ENCODE measurements around the gene RUNDC3A.
A peak's percentile ranks its signal among the peaks of the same experiment; 100 is the strongest.

RUNDC3A gene

DNA sequence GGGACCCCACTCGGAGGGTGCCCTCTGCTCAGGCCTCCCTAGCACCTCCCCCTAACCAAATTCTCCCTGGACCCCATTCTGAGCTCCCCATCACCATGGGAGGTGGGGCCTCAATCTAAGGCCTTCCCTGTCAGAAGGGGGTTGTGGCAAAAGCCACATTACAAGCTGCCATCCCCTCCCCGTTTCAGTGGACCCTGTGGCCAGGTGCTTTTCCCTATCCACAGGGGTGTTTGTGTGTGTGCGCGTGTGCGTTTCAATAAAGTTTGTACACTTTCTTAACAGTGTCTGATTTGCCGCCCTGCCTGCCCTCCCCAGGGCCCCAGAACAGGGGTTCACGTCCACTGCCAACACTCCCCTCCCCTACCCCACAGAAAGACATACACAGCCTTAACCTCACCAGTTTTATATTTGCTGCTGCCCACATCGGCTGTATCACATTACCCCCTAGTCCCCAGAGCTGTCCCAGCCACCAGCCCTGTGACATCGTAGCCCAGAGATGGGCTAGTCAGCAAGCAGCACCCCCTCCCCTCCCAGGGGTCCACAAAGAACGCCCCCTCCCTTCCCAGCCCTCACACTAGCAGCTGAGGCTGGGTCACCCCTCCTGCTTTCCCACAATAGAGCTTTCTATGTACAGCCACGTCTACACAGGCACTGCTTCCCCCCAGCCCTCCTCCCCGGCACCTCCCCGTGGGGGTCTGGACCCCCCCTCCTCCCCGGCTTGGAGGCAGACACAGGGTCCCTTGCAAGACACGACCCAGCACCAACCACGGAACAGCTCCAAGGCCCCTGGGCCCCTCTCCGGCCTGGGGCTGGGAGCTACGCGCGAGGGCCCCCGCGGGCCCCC is 44.6 kb downstream of the RUNDC3A start:
- no peak for DNase-seq (ENCODE audit: extremely low read depth, insufficient read length)
- no peaks in the 10 kb centered on the region for H3K27me3 ChIP-seq (replicated peaks; ENCODE audit: control insufficient read depth, insufficient read depth, low read length)
- no peak for TF ChIP-seq CTCF (IDR thresholded peaks at IDR 0.05; ENCODE audit: insufficient read depth, low read length, poor library complexity, severe bottlenecking)
- peaks cover 33% of the 10 kb centered on the region for H3K36me3 ChIP-seq (ENCODE audit: control insufficient read depth, insufficient read depth, low read length)
- no peak overlapping the region for H3K4me3 ChIP-seq (replicated peaks; ENCODE audit: low read depth, low read length)

DNA sequence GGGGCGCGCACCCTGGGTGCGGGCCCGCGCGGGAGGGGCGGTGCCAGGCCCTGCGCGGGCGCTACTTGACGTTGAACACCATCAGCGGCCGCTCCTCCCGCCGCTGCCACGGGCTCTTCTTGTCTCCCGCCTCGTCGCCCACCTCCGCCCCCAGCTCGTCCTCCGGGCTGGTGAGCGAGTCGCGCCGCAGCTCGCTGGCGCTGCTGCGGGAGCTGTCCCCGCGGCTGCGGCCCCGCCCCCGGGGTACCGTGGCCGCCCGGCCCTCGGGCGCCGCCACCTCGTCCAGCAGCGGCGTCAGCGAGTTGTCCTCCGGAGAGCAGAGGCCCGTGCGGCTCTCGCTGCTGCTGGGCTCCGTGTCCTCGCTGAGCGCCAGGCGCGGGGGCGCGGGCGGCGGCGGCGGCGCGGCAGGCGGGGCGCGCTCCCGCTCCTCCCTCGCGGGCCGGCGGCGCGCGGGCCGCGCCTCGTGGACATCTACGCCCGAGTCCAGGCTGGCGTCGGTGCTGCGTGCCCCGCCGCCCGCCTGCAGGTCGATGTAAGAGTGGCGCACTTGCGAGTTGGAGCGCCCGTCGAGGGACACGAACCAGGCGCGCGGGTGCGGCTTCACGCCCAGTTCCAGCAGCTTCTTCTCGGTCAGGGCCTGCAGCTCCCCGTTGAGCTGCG is 45.4 kb downstream of the RUNDC3A start:
- no peak for DNase-seq (ENCODE audit: extremely low read depth, insufficient read length)
- no peak for TF ChIP-seq CTCF (IDR thresholded peaks at IDR 0.05; ENCODE audit: insufficient read depth, low read length, poor library complexity, severe bottlenecking)
- Histone ChIP-seq H3K36me3 (ENCODE audit: control insufficient read depth, insufficient read depth, low read length) (peaks cover 33% of the 10 kb centered on the region), H3K27me3 (replicated peaks; ENCODE audit: control insufficient read depth, insufficient read depth, low read length) (no peaks in the 10 kb centered on the region), H3K4me3 (replicated peaks; ENCODE audit: low read depth, low read length) (peak overlapping the region; percentile 40)

DNA sequence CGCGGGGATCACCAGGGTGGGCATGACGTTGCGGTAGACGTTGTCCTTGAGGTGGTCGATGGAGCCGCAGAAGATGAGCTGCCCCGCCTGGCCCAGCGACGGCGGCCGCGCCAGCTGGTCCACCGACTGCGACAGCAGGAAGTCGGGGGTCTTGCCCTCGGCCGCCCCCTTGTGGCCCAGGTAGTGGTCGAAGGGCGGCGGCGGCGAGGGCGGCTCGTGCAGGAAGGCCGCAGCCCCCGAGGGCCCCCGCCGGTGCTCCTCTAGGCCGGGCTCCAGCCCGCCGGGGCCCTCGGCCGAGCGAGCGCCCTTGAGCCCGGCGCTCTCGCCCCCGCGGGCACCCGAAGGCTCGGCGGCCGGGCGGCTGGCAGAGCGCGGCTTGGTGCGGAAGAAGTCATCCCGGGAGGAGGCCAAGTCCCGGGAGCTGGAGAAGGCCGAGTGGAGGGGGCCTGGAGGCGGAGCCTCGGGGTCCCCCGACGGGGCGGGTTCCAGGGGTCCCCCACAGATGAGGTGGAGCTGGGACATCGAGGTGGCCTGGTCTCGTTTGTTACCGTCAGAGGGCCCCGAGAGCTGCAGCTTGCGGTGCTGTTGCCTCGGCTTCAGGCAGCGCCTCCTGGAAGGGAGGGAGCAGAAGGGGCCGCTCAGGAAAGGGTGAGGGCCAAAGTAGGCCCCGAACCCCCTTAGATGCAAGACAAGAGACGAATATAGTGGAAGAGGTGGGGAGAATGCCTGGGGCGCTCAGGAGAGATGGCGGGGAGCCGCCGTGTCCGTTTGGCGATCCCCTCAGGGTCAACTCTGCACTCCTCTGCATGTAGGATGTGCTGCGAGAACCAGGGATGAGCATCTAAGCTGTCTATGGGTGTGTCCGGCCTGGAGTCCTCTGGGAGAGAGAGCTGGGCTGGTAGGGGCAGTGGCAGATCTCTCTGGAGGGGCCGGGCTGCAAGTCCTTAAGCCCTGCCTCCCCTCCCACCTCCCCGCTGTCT is 46.5 kb downstream of the RUNDC3A start:
- peaks cover 28% of the 10 kb centered on the region for H3K36me3 ChIP-seq (ENCODE audit: control insufficient read depth, insufficient read depth, low read length)
- TF ChIP-seq CTCF (IDR thresholded peaks at IDR 0.05; ENCODE audit: insufficient read depth, low read length, poor library complexity, severe bottlenecking), result peak; percentile 50
- peak overlapping the region; percentile 31; the same call in 1 of the 2 replicates for H3K4me3 ChIP-seq (replicated peaks; ENCODE audit: low read depth, low read length)
- DNase-seq (ENCODE audit: extremely low read depth, insufficient read length), result peak; percentile 75
- H3K27me3 ChIP-seq (replicated peaks; ENCODE audit: control insufficient read depth, insufficient read depth, low read length), result no peaks in the 10 kb centered on the region

- no peak for DNase-seq (ENCODE audit: extremely low read depth, insufficient read length)
These were observed 47.3 kb downstream of the RUNDC3A start for GRCh38 chr17:44355642-44356099.

More at GRCh38 chr17:44355642-44356099, 47.3 kb downstream of the RUNDC3A start:
- H3K4me3 ChIP-seq (replicated peaks; ENCODE audit: low read depth, low read length), result no peak overlapping the region
- H3K27me3 ChIP-seq (replicated peaks; ENCODE audit: control insufficient read depth, insufficient read depth, low read length), result no peaks in the 10 kb centered on the region
- TF ChIP-seq CTCF (IDR thresholded peaks at IDR 0.05; ENCODE audit: insufficient read depth, low read length, poor library complexity, severe bottlenecking), result no peak
- H3K36me3 ChIP-seq (ENCODE audit: control insufficient read depth, insufficient read depth, low read length), result peaks cover 22% of the 10 kb centered on the region
